HepG2 (cell line): Measurements from ENCODE around the gene PANK1.

Experiments
- ADNP ChIP-seq: sonication (generic); formaldehyde crosslinking; IDR thresholded peaks from 2 replicates; pipeline ENCODE4 v1.4.0; 2020; ENCODE audit warnings: missing genetic modification reagents
- ELF1 ChIP-seq: sonication (generic); formaldehyde crosslinking; IDR thresholded peaks from 2 replicates; pipeline ENCODE4 v1.4.0; 2020; ENCODE audit warnings: missing genetic modification reagents
- SMC3 ChIP-seq: IDR thresholded peaks from 2 replicates; pipeline ENCODE4 v1.6.1; 2011; ENCODE audit warnings: low read length, improper control_type of control experiment
- ZNF326 ChIP-seq: sonication (generic); formaldehyde crosslinking; IDR thresholded peaks from 2 replicates; pipeline ENCODE4 v1.4.0; 2020; ENCODE audit warnings: missing genetic modification reagents, borderline replicate concordance
- TF ChIP-seq, protein P1 (sequence below): sonication (generic); formaldehyde crosslinking; IDR thresholded peaks from 2 replicates; pipeline ENCODE4 v1.8.1; 2022; ENCODE audit warnings: low read depth, mild to moderate bottlenecking, missing genetic modification reagents
- TF ChIP-seq, protein P2 (sequence below): sonication (generic); formaldehyde crosslinking; IDR thresholded peaks from 2 replicates; pipeline ENCODE4 v1.8.1; 2023; ENCODE audit warnings: missing genetic modification reagents, inconsistent platforms, borderline replicate concordance
- TF ChIP-seq, protein P3 (sequence below): sonication (generic); formaldehyde crosslinking; IDR thresholded peaks from 2 replicates; pipeline ENCODE4 v1.8.1; 2023; ENCODE audit warnings: missing genetic modification reagents, mild to moderate bottlenecking, borderline replicate concordance
- TF ChIP-seq, protein P4 (sequence below): IDR thresholded peaks from 2 replicates; pipeline ENCODE4 v1.6.1; 2012; ENCODE audit warnings: inconsistent platforms
- TF ChIP-seq, protein P5 (sequence below): sonication (generic); formaldehyde crosslinking; IDR thresholded peaks from 2 replicates; pipeline ENCODE4 v1.4.0; 2020; ENCODE audit warnings: low read depth, mild to moderate bottlenecking, missing genetic modification reagents

DNA sequence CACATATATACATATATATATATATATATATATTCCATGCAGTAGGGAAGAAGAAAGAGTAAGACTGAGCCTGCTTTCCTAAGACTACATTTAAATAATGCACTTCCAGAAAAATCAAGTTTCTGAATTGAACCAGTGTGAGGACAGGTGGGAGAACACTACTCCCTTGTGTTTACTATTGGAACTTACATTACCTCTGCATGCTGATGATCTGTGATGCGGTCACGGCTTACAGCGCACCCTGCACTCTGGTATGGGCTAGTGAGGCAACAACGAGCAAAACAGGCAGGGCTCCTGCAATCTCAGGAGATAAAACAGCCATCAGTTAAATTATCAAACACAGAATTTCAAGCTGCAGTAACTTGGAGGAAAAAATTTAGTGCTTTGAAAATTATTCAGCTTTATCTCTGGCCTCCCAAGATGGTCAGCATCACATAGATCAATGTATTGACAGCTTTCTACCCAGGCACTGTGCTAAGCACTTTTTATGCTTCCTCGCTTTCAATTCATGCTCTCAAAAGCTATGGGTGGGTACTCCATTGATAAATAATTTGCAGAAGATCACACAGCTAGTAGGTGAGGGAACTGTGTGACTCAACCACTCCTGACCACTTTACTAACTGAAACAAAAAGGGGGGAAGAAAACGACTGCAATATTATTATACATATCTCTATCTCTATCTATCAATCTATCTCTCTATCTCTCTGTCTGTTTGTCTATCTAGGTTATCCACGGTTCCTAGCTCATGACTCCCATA, 89.2 kb downstream of the PANK1 start:
- TF ChIP-seq, protein P1, sequence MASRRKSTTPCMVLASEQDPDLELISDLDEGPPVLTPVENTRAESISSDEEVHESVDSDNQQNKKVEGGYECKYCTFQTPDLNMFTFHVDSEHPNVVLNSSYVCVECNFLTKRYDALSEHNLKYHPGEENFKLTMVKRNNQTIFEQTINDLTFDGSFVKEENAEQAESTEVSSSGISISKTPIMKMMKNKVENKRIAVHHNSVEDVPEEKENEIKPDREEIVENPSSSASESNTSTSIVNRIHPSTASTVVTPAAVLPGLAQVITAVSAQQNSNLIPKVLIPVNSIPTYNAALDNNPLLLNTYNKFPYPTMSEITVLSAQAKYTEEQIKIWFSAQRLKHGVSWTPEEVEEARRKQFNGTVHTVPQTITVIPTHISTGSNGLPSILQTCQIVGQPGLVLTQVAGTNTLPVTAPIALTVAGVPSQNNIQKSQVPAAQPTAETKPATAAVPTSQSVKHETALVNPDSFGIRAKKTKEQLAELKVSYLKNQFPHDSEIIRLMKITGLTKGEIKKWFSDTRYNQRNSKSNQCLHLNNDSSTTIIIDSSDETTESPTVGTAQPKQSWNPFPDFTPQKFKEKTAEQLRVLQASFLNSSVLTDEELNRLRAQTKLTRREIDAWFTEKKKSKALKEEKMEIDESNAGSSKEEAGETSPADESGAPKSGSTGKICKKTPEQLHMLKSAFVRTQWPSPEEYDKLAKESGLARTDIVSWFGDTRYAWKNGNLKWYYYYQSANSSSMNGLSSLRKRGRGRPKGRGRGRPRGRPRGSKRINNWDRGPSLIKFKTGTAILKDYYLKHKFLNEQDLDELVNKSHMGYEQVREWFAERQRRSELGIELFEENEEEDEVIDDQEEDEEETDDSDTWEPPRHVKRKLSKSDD (CRISPR knock-in tag), result no peak
- TF ChIP-seq, protein P2, sequence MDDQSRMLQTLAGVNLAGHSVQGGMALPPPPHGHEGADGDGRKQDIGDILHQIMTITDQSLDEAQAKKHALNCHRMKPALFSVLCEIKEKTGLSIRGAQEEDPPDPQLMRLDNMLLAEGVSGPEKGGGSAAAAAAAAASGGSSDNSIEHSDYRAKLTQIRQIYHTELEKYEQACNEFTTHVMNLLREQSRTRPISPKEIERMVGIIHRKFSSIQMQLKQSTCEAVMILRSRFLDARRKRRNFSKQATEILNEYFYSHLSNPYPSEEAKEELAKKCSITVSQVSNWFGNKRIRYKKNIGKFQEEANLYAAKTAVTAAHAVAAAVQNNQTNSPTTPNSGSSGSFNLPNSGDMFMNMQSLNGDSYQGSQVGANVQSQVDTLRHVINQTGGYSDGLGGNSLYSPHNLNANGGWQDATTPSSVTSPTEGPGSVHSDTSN (CRISPR knock-in tag), result no peak
- TF ChIP-seq, protein P3, sequence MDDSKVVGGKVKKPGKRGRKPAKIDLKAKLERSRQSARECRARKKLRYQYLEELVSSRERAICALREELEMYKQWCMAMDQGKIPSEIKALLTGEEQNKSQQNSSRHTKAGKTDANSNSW, result no peak
- TF ChIP-seq SMC3 (no peak), ADNP (CRISPR knock-in tag) (no peak), ZNF326 (CRISPR knock-in tag) (no peak), ELF1 (CRISPR knock-in tag) (no peak)
- TF ChIP-seq, protein P4, sequence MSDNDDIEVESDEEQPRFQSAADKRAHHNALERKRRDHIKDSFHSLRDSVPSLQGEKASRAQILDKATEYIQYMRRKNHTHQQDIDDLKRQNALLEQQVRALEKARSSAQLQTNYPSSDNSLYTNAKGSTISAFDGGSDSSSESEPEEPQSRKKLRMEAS, result no peak
- TF ChIP-seq, protein P5, sequence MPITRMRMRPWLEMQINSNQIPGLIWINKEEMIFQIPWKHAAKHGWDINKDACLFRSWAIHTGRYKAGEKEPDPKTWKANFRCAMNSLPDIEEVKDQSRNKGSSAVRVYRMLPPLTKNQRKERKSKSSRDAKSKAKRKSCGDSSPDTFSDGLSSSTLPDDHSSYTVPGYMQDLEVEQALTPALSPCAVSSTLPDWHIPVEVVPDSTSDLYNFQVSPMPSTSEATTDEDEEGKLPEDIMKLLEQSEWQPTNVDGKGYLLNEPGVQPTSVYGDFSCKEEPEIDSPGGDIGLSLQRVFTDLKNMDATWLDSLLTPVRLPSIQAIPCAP, result no peak
